Osteoblast (primary cell): ENCODE results near the gene IL20RA. TPM values are rescaled to one million over a fixed set of nuclear protein-coding genes. Genes with fewer than 3 reads are reported as not detected.

Experiments used
- DNase-seq: peaks from one replicate; pipeline ENCODE4 v3.0.0; 2011; ENCODE audit warnings: low spot score, mixed read lengths; ENCODE audit not compliant: insufficient read length; ENCODE audit errors: missing footprints
- H2AFZ ChIP-seq: 2 replicates; pipeline ENCODE4 v1.6.0; 2011; ENCODE audit warnings: mild to moderate bottlenecking, low read length
- H3K27ac ChIP-seq: 2 replicates; pipeline ENCODE4 v1.5.1; 2011; ENCODE audit warnings: mild to moderate bottlenecking, low read depth, low read length, moderate library complexity
- H3K27me3 ChIP-seq: 2 replicates; pipeline ENCODE4 v1.6.0; 2012; ENCODE audit warnings: mild to moderate bottlenecking, control low read depth, inconsistent platforms, low read length, moderate library complexity; ENCODE audit not compliant: insufficient read depth
- H3K36me3 ChIP-seq: 2 replicates; pipeline ENCODE4 v1.5.1; 2011; ENCODE audit warnings: mild to moderate bottlenecking, low read length, control low read depth, moderate library complexity; ENCODE audit not compliant: insufficient read depth
- H3K4me1 ChIP-seq: 2 replicates; pipeline ENCODE4 v1.5.1; 2011; ENCODE audit warnings: mild to moderate bottlenecking, low read length, control low read depth, moderate library complexity; ENCODE audit not compliant: insufficient read depth
- H3K4me2 ChIP-seq: 2 replicates; pipeline ENCODE4 v1.6.0; 2011; ENCODE audit warnings: mild to moderate bottlenecking, low read length; ENCODE audit not compliant: insufficient read depth
- H3K4me3 ChIP-seq: fragments of 200-600 bp; sonication (generic); 3 replicates; pipeline ENCODE4 v1.5.1; 2012; ENCODE audit warnings: mild to moderate bottlenecking, low read length, inconsistent platforms; ENCODE audit not compliant: insufficient read depth
- H3K79me2 ChIP-seq: 2 replicates; pipeline ENCODE4 v1.6.0; 2012; ENCODE audit warnings: mild to moderate bottlenecking, low read length, control low read depth, inconsistent platforms; ENCODE audit not compliant: insufficient read depth
- H3K9me3 ChIP-seq: 2 replicates; pipeline ENCODE4 v1.5.1; 2011; ENCODE audit warnings: low read depth, low read length, control low read depth
- H4K20me1 ChIP-seq: 2 replicates; pipeline ENCODE4 v1.6.0; 2012; ENCODE audit warnings: mild to moderate bottlenecking, low read length, control low read depth; ENCODE audit not compliant: insufficient read depth
- CTCF ChIP-seq: IDR thresholded peaks from 2 replicates; pipeline ENCODE4 v1.5.1; 2011; ENCODE audit warnings: mild to moderate bottlenecking, low read depth, low read length, moderate library complexity; ENCODE audit errors: extremely low read depth
- small RNA-seq: library from RNA; depleted of rRNA; stranded (forward); fragments of <200 nt; gene quantifications from one replicate; pipeline ENCODE3, GENCODE V24; 2012
- total RNA-seq: library from RNA; depleted of rRNA; stranded (reverse); fragments of >200 nt; gene quantifications from 2 replicates; pipeline ENCODE4 v1.2.3, GENCODE V29; 2012

IL20RA gene
- total RNA-seq, 1 donor: 0.36 TPM

GRCh38 chr6:136952714-136953260 lies 92.0 kb downstream of the IL20RA start:
- Histone ChIP-seq H4K20me1 (no peaks in the 10 kb centered on the region), H3K4me2 (no peak overlapping the region), H3K9me3 (no peaks in the 10 kb centered on the region), H2AFZ (no peak overlapping the region), H3K4me1 (no peaks in the 10 kb centered on the region), H3K27ac (no peak overlapping the region), H3K27me3 (no peaks in the 10 kb centered on the region), H3K4me3 (no peak overlapping the region), H3K36me3 (no peaks in the 10 kb centered on the region), H3K79me2 (no peaks in the 10 kb centered on the region)
- TF ChIP-seq CTCF: no peak
- peak; percentile 59 for DNase-seq

GRCh38 chr6:136950436-136951126 lies 94.2 kb downstream of the IL20RA start:
- Histone ChIP-seq H3K4me2 (no peak overlapping the region), H3K27ac (no peak overlapping the region), H3K79me2 (no peaks in the 10 kb centered on the region), H3K4me3 (no peak overlapping the region), H3K9me3 (no peaks in the 10 kb centered on the region), H2AFZ (peak overlapping the region; percentile 47), H3K4me1 (no peaks in the 10 kb centered on the region), H4K20me1 (no peaks in the 10 kb centered on the region), H3K36me3 (no peaks in the 10 kb centered on the region), H3K27me3 (no peaks in the 10 kb centered on the region)
- TF ChIP-seq CTCF: no peak
- DNase-seq: no peak

Small RNAs within 50 kb of the gene (small RNA-seq; reads per million reads assigned to genes)
- not detected for gene RPL35AP3

Other genes starting within 250 kb of the IL20RA start
- 5.4 and 9.1 TPM in 2 replicates for gene PEX7, start 222.4 kb downstream of the IL20RA start, total RNA-seq
- gene SLC35D3, start 122.7 kb downstream of the IL20RA start, total RNA-seq: not detected in 2 replicates
- gene IL22RA2, start 128.7 kb upstream of the IL20RA start, total RNA-seq: not detected in 2 replicates
- gene IFNGR1, start 174.4 kb upstream of the IL20RA start, total RNA-seq: 62.6 and 68.1 TPM in 2 replicates